Gastroesophageal sphincter (tissue), 3 donors: ENCODE results near the gene SCRN2.

Experiments used
- CTCF ChIP-seq, 4 experiments: fragments of 200-600 bp in 2 of 4; fragments of 450-650 bp in 2 of 4; sonication (generic) in 1 of 4; IDR thresholded peaks; one replicate each; pipeline ENCODE4 v1.5.1; 2017 to 2019; ENCODE audit warnings: antibody characterized with exemption in 4 of 4, mild to moderate bottlenecking in 2 of 4, moderate library complexity in 2 of 4
- EP300 ChIP-seq: sonication (generic); formaldehyde crosslinking; IDR thresholded peaks from one replicate; pipeline ENCODE4 v1.6.1; 2017; ENCODE audit warnings: antibody characterized with exemption, mild to moderate bottlenecking
- POLR2A ChIP-seq, 2 donors: fragments of 450-650 bp; IDR thresholded peaks; one replicate each; pipeline ENCODE4 v1.6.1; 2017; ENCODE audit warnings: antibody characterized with exemption in 2 of 2, mild to moderate bottlenecking in 2 of 2, moderate library complexity in 1 of 2
- POLR2AphosphoS5 ChIP-seq: sonication (generic); formaldehyde crosslinking; IDR thresholded peaks from one replicate; pipeline ENCODE4 v1.6.1; 2017; ENCODE audit warnings: antibody characterized with exemption

- TF ChIP-seq POLR2AphosphoS5 = no peak
- TF ChIP-seq CTCF (IDR thresholded peaks at IDR 0.05) = no peak
- TF ChIP-seq EP300 = no peak
- no peak for TF ChIP-seq POLR2A (IDR thresholded peaks at IDR 0.05)
These were observed 4.6 kb upstream of the SCRN2 start for GRCh38 chr17:47845716-47846075.
